ENCODE data around the gene ABHD14A. TPM values are rescaled to one million over a fixed set of nuclear protein-coding genes. Genes with fewer than 3 reads are reported as not detected.

The ABHD14A gene
- total and polyA plus RNA-seq, 2 of the 13 experiments (the other 11 are each of a cell fraction or from before 2014, with no cell fraction given): 29.5 to 46.9 TPM

DNA sequence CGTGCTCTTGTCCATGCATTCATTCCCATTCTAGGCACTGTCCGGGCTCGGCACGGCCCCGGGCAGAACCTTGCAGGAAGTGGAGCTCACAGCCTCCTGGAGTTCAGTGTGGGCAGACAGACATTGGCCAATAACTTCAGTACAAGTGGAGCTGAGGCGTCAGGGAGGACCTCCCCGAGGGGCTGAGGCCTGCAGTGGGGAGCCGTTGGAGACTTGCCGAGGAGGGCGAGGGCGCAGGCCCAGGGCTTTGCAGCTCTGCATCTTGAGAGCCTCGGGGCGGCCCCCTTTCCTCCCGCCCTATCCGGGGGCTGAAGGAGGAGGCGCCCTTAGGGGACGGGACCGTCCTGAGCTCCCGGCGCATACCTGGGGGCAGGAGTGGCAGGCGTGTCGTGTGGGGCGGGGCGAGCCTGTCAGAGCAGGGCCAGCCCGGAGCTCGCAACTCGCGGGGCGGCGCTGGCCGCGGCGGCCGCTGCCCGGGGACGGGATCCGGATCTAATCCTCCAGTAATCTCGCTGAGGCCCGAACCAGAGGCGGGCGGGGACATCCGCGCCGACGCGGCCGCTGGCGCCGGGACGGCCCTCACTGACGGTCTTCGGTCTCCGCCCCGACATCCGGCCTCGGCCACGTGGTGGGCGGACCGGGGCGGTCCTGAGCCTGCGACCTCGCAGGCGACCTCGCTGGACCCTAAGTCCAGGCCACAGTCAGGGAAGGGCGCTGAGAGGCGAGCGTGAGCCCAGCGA is 8.1 kb downstream of the ABHD14A start, which contains the start of gene ACY1 (continued):
- TF ChIP-seq, protein P1, sequence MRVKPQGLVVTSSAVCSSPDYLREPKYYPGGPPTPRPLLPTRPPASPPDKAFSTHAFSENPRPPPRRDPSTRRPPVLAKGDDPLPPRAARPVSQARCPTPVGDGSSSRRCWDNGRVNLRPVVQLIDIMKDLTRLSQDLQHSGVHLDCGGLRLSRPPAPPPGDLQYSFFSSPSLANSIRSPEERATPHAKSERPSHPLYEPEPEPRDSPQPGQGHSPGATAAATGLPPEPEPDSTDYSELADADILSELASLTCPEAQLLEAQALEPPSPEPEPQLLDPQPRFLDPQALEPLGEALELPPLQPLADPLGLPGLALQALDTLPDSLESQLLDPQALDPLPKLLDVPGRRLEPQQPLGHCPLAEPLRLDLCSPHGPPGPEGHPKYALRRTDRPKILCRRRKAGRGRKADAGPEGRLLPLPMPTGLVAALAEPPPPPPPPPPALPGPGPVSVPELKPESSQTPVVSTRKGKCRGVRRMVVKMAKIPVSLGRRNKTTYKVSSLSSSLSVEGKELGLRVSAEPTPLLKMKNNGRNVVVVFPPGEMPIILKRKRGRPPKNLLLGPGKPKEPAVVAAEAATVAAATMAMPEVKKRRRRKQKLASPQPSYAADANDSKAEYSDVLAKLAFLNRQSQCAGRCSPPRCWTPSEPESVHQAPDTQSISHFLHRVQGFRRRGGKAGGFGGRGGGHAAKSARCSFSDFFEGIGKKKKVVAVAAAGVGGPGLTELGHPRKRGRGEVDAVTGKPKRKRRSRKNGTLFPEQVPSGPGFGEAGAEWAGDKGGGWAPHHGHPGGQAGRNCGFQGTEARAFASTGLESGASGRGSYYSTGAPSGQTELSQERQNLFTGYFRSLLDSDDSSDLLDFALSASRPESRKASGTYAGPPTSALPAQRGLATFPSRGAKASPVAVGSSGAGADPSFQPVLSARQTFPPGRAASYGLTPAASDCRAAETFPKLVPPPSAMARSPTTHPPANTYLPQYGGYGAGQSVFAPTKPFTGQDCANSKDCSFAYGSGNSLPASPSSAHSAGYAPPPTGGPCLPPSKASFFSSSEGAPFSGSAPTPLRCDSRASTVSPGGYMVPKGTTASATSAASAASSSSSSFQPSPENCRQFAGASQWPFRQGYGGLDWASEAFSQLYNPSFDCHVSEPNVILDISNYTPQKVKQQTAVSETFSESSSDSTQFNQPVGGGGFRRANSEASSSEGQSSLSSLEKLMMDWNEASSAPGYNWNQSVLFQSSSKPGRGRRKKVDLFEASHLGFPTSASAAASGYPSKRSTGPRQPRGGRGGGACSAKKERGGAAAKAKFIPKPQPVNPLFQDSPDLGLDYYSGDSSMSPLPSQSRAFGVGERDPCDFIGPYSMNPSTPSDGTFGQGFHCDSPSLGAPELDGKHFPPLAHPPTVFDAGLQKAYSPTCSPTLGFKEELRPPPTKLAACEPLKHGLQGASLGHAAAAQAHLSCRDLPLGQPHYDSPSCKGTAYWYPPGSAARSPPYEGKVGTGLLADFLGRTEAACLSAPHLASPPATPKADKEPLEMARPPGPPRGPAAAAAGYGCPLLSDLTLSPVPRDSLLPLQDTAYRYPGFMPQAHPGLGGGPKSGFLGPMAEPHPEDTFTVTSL (CRISPR knock-in tag; IDR thresholded peaks at IDR 0.05; ENCODE audit: borderline replicate concordance): peak; percentile 78; the same call in 1 of the 2 replicates
- TF ChIP-seq MIER2 (CRISPR knock-in tag; IDR thresholded peaks at IDR 0.05) (no peak), ZFP36L1 (CRISPR knock-in tag; IDR thresholded peaks at IDR 0.05) (peak; percentile 97), ZNF225 (CRISPR knock-in tag; IDR thresholded peaks at IDR 0.05) (peak; percentile 77; the same call in 1 of the 2 replicates), ZSCAN30 (CRISPR knock-in tag; IDR thresholded peaks at IDR 0.05) (no peak), SMARCC2 (IDR thresholded peaks at IDR 0.05) (no peak), FOXO1 (CRISPR knock-in tag; IDR thresholded peaks at IDR 0.05) (peak; percentile 68), ZNF12 (CRISPR knock-in tag; IDR thresholded peaks at IDR 0.05) (peak; percentile 43; the same call in 1 of the 2 replicates), ZNF674 (CRISPR knock-in tag; IDR thresholded peaks at IDR 0.05; ENCODE audit: low read depth) (no peak; the same call in 1 of the 2 replicates), ZSCAN29 (CRISPR knock-in tag; conservative IDR thresholded peaks at IDR 0.05) (peak; percentile 97), ZNF17 (CRISPR knock-in tag; IDR thresholded peaks at IDR 0.05) (no peak), KLF12 (CRISPR knock-in tag; IDR thresholded peaks at IDR 0.05; ENCODE audit: borderline replicate concordance) (peak; percentile 70; the same call in 1 of the 2 replicates), AGO2 (optimal IDR thresholded peaks at IDR 0.05; ENCODE audit: low read depth, low read length) (peak; percentile 89), TBX3 (IDR thresholded peaks at IDR 0.05; ENCODE audit: borderline replicate concordance) (no peak), ZNF782 (CRISPR knock-in tag; IDR thresholded peaks at IDR 0.05; ENCODE audit: borderline replicate concordance) (peak; percentile 68; the same call in 1 of the 2 replicates), RAD21 (CRISPR knock-in tag; IDR thresholded peaks at IDR 0.05) (0 out of 2 replicates have a peak, but pooled peaks have one; percentile 3), NFE2L1 (CRISPR knock-in tag; IDR thresholded peaks at IDR 0.05; ENCODE audit: borderline replicate concordance) (peak; percentile 79; the same call in 1 of the 2 replicates), XBP1 (CRISPR knock-in tag; IDR thresholded peaks at IDR 0.05) (no peak)
- TF ChIP-seq, protein P2, sequence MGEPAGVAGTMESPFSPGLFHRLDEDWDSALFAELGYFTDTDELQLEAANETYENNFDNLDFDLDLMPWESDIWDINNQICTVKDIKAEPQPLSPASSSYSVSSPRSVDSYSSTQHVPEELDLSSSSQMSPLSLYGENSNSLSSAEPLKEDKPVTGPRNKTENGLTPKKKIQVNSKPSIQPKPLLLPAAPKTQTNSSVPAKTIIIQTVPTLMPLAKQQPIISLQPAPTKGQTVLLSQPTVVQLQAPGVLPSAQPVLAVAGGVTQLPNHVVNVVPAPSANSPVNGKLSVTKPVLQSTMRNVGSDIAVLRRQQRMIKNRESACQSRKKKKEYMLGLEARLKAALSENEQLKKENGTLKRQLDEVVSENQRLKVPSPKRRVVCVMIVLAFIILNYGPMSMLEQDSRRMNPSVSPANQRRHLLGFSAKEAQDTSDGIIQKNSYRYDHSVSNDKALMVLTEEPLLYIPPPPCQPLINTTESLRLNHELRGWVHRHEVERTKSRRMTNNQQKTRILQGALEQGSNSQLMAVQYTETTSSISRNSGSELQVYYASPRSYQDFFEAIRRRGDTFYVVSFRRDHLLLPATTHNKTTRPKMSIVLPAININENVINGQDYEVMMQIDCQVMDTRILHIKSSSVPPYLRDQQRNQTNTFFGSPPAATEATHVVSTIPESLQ (CRISPR knock-in tag; conservative IDR thresholded peaks at IDR 0.05): 0 out of 2 replicates have a peak, but pooled peaks have one; percentile 72
- TF ChIP-seq, protein P3, sequence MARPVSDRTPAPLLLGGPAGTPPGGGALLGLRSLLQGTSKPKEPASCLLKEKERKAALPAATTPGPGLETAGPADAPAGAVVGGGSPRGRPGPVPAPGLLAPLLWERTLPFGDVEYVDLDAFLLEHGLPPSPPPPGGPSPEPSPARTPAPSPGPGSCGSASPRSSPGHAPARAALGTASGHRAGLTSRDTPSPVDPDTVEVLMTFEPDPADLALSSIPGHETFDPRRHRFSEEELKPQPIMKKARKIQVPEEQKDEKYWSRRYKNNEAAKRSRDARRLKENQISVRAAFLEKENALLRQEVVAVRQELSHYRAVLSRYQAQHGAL (CRISPR knock-in tag; IDR thresholded peaks at IDR 0.05; ENCODE audit: not compliant biosample characterization): peak; percentile 61
- TF ChIP-seq, protein P4, sequence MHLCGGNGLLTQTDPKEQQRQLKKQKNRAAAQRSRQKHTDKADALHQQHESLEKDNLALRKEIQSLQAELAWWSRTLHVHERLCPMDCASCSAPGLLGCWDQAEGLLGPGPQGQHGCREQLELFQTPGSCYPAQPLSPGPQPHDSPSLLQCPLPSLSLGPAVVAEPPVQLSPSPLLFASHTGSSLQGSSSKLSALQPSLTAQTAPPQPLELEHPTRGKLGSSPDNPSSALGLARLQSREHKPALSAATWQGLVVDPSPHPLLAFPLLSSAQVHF (CRISPR knock-in tag; IDR thresholded peaks at IDR 0.05): peak; percentile 91; the same call in 1 of the 2 replicates

Measured in HepG2 (cell line).